Peyer's patch (tissue), 4 donors: ENCODE measurements around the gene COMMD6.

Experiments
- CTCF ChIP-seq, 6 experiments: fragments of 450-650 bp in 4 of 6; fragments of 200-600 bp in 2 of 6; sonication (generic) in 1 of 6; IDR thresholded peaks; one replicate each; pipeline ENCODE4 v1.5.1; 2017 to 2019; ENCODE audit warnings: antibody characterized with exemption in 6 of 6, mild to moderate bottlenecking in 3 of 6, moderate library complexity in 1 of 6
- POLR2A ChIP-seq, 2 donors: fragments of 450-650 bp; IDR thresholded peaks; one replicate each; pipeline ENCODE4 v1.5.1; 2017; ENCODE audit warnings: antibody characterized with exemption in 2 of 2, mild to moderate bottlenecking in 2 of 2, moderate library complexity in 2 of 2

- TF ChIP-seq CTCF (IDR thresholded peaks at IDR 0.05) (no peak), POLR2A (IDR thresholded peaks at IDR 0.05) (no peak)
These were observed 4.3 kb upstream of the COMMD6 start for GRCh38 chr13:75541961-75542360.
